ENCODE data around the gene PARP16. TPM values are rescaled to one million over a fixed set of nuclear protein-coding genes. Genes with fewer than 3 reads are reported as not detected.

The PARP16 gene
- total and polyA plus RNA-seq, 2 experiments from 2014 or later = 9.3 to 19.7 TPM

- H4K20me1 ChIP-seq (ENCODE audit: insufficient read depth, poor library complexity, severe bottlenecking) = no peaks in the 10 kb centered on the region
- no peaks in the 10 kb centered on the region for H3K9me2 ChIP-seq (replicated peaks; ENCODE audit: insufficient read depth)
- no peaks in the 10 kb centered on the region for H3K9me3 ChIP-seq (ENCODE audit: low read depth)
- TF ChIP-seq CTCF (IDR thresholded peaks at IDR 0.05; ENCODE audit: poor library complexity) (peak; percentile 39), EZH2 (IDR thresholded peaks at IDR 0.05; ENCODE audit: borderline replicate concordance) (no peak), EZH2phosphoT487 (IDR thresholded peaks at IDR 0.05; ENCODE audit: low read depth, severe bottlenecking, unreplicated experiment) (no peak)
- H3K27ac ChIP-seq = peak overlapping the region; percentile 65
- peak overlapping the region; percentile 60 for H3K4me2 ChIP-seq
- peak; percentile 45 for DNase-seq (ENCODE audit: low spot score)
- peaks cover 33% of the 10 kb centered on the region for H3K4me1 ChIP-seq (ENCODE audit: insufficient read depth)
- H3K36me3 ChIP-seq (replicated peaks; ENCODE audit: insufficient read depth, low read depth) = no peaks in the 10 kb centered on the region
- no peaks in the 10 kb centered on the region for H3K79me2 ChIP-seq
- 70% methylated on average over 5 of the region's 5 CpGs for WGBS (ENCODE audit: low lambda C conversion rate, missing lambda C conversion rate)
- H3K4me3 ChIP-seq = no peak overlapping the region
- no peaks in the 10 kb centered on the region for H3K27me3 ChIP-seq
- no peak overlapping the region for H2AFZ ChIP-seq
These were observed 74.6 kb downstream of the PARP16 start for GRCh38 chr15:65212097-65212496.

DNA sequence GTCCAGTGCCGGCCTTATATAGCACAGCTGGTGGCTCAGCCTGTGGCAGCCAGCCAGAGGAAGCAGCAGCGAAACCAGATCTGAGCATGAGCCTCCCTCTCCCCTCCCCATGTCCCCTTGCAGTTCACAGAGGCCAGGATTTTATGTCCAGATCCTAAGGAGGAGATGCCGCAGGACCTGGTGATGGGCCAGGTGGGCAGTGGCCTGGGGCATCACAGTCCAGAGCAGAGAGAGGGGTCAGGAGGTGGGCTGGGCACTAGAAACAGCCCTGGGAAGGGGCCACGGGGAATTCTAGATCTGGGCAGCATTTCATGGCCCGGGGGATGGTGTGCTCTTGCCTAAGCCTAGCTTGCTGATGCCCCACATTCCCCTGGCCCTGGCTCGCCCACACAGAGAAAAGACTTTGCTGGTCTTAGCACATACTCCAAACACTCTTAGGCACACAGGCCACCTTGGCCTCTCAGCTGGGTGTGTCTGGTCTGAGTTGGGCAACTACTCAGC is 75.2 kb downstream of the PARP16 start:
- TF ChIP-seq CTCF (IDR thresholded peaks at IDR 0.05; ENCODE audit: poor library complexity) (no peak), EZH2phosphoT487 (IDR thresholded peaks at IDR 0.05; ENCODE audit: low read depth, severe bottlenecking, unreplicated experiment) (no peak), EZH2 (IDR thresholded peaks at IDR 0.05; ENCODE audit: borderline replicate concordance) (no peak)
- Histone ChIP-seq H3K9me3 (ENCODE audit: low read depth) (no peaks in the 10 kb centered on the region), H3K79me2 (no peaks in the 10 kb centered on the region), H4K20me1 (ENCODE audit: insufficient read depth, poor library complexity, severe bottlenecking) (no peaks in the 10 kb centered on the region), H3K27ac (peak overlapping the region; percentile 65), H2AFZ (no peak overlapping the region), H3K4me3 (no peak overlapping the region), H3K4me2 (peak overlapping the region; percentile 60), H3K4me1 (ENCODE audit: insufficient read depth) (peaks cover 33% of the 10 kb centered on the region), H3K36me3 (replicated peaks; ENCODE audit: insufficient read depth, low read depth) (no peaks in the 10 kb centered on the region), H3K27me3 (no peaks in the 10 kb centered on the region), H3K9me2 (replicated peaks; ENCODE audit: insufficient read depth) (no peaks in the 10 kb centered on the region)
- 55% methylated on average over 6 of the region's 6 CpGs for WGBS (ENCODE audit: low lambda C conversion rate, missing lambda C conversion rate)
- peak; percentile 59 for DNase-seq (ENCODE audit: low spot score)

GRCh38 chr15:65210770-65211481 is 75.8 kb downstream of the PARP16 start, which contains the start of gene CILP:
TSS of gene CILP (minus strand) at chr15:65211473. CDS start at chr15:65209755, 1,718 bp downstream.
- TF ChIP-seq EZH2phosphoT487 (IDR thresholded peaks at IDR 0.05; ENCODE audit: low read depth, severe bottlenecking, unreplicated experiment) (no peak), CTCF (IDR thresholded peaks at IDR 0.05; ENCODE audit: poor library complexity) (no peak), EZH2 (IDR thresholded peaks at IDR 0.05; ENCODE audit: borderline replicate concordance) (no peak)
- Histone ChIP-seq H3K4me3 (no peak within 1 kb of the TSS), H3K79me2 (no peaks in the 10 kb centered on the region), H3K9me2 (replicated peaks; ENCODE audit: insufficient read depth) (no peaks in the 10 kb centered on the region), H2AFZ (no peak within 1 kb of the TSS), H3K27ac (peak within 1 kb of the TSS; percentile 65), H3K27me3 (no peaks in the 10 kb centered on the region), H3K9me3 (ENCODE audit: low read depth) (no peaks in the 10 kb centered on the region), H3K4me1 (ENCODE audit: insufficient read depth) (peaks cover 33% of the 10 kb centered on the region), H3K36me3 (replicated peaks; ENCODE audit: insufficient read depth, low read depth) (no peaks in the 10 kb centered on the region), H4K20me1 (ENCODE audit: insufficient read depth, poor library complexity, severe bottlenecking) (no peaks in the 10 kb centered on the region), H3K4me2 (peak within 1 kb of the TSS; percentile 60)
- no peak for DNase-seq (ENCODE audit: low spot score)
- 79% methylated on average over 8 of the region's 8 CpGs for WGBS (ENCODE audit: low lambda C conversion rate, missing lambda C conversion rate)
